Measurements from ENCODE around the gene NRCAM.

- TF ChIP-seq, protein P1, sequence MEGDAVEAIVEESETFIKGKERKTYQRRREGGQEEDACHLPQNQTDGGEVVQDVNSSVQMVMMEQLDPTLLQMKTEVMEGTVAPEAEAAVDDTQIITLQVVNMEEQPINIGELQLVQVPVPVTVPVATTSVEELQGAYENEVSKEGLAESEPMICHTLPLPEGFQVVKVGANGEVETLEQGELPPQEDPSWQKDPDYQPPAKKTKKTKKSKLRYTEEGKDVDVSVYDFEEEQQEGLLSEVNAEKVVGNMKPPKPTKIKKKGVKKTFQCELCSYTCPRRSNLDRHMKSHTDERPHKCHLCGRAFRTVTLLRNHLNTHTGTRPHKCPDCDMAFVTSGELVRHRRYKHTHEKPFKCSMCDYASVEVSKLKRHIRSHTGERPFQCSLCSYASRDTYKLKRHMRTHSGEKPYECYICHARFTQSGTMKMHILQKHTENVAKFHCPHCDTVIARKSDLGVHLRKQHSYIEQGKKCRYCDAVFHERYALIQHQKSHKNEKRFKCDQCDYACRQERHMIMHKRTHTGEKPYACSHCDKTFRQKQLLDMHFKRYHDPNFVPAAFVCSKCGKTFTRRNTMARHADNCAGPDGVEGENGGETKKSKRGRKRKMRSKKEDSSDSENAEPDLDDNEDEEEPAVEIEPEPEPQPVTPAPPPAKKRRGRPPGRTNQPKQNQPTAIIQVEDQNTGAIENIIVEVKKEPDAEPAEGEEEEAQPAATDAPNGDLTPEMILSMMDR (IDR thresholded peaks at IDR 0.05), result no peak
- TF ChIP-seq POLR2AphosphoS5 (IDR thresholded peaks at IDR 0.05), result no peak
Observed at GRCh38 chr7:108226816-108227299, 229.4 kb downstream of the NRCAM start.
